Measurements from ENCODE around the gene CAMK2B. TPM values are rescaled to one million over a fixed set of nuclear protein-coding genes. Genes with fewer than 3 reads are reported as not detected.

Gene CAMK2B
- total RNA-seq, 1 donor from 2014 or later, result 8.4 TPM

- H3K27ac Mint-ChIP-seq, result no peak overlapping the region
- TF ChIP-seq CTCF (conservative IDR thresholded peaks at IDR 0.05), result no peak
- H3K4me1 Mint-ChIP-seq (ENCODE audit: unreplicated experiment), result no peaks in the 10 kb centered on the region
- H3K9me3 Mint-ChIP-seq, result no peaks in the 10 kb centered on the region
- H3K27me3 Mint-ChIP-seq, result peaks cover 39% of the 10 kb centered on the region
- no peak for DNase-seq (ENCODE audit: extremely low spot score, unreplicated experiment)
- no peaks in the 10 kb centered on the region for H3K36me3 Mint-ChIP-seq
- H3K4me3 Mint-ChIP-seq, result no peak overlapping the region
Observed at GRCh38 chr7:44368455-44368854, 43.1 kb upstream of the CAMK2B start.

- H3K27me3 Mint-ChIP-seq, result peaks cover 37% of the 10 kb centered on the region
- no peak overlapping the region for H3K4me3 Mint-ChIP-seq
- no peak for TF ChIP-seq CTCF (conservative IDR thresholded peaks at IDR 0.05)
- no peaks in the 10 kb centered on the region for H3K4me1 Mint-ChIP-seq (ENCODE audit: unreplicated experiment)
- H3K9me3 Mint-ChIP-seq, result peaks cover under 1% of the 10 kb centered on the region
- H3K27ac Mint-ChIP-seq, result no peak overlapping the region
- no peak for DNase-seq (ENCODE audit: extremely low spot score, unreplicated experiment)
- no peaks in the 10 kb centered on the region for H3K36me3 Mint-ChIP-seq
Observed at GRCh38 chr7:44367475-44368043, 42.2 kb upstream of the CAMK2B start.

GRCh38 chr7:44366986-44367385 lies 41.6 kb upstream of the CAMK2B start:
- H3K9me3 Mint-ChIP-seq, result peaks cover 5% of the 10 kb centered on the region
- peaks cover 43% of the 10 kb centered on the region for H3K27me3 Mint-ChIP-seq
- no peak for TF ChIP-seq CTCF (conservative IDR thresholded peaks at IDR 0.05)
- DNase-seq (ENCODE audit: extremely low spot score, unreplicated experiment), result no peak
- no peaks in the 10 kb centered on the region for H3K4me1 Mint-ChIP-seq (ENCODE audit: unreplicated experiment)
- no peak overlapping the region for H3K4me3 Mint-ChIP-seq
- H3K36me3 Mint-ChIP-seq, result no peaks in the 10 kb centered on the region
- no peak overlapping the region for H3K27ac Mint-ChIP-seq

- Mint-ChIP-seq H3K4me1 (ENCODE audit: unreplicated experiment) (no peaks in the 10 kb centered on the region), H3K27me3 (peaks cover 54% of the 10 kb centered on the region), H3K4me3 (no peak overlapping the region), H3K9me3 (no peaks in the 10 kb centered on the region), H3K36me3 (no peaks in the 10 kb centered on the region), H3K27ac (no peak overlapping the region)
- DNase-seq (ENCODE audit: extremely low spot score, unreplicated experiment), result no peak
- TF ChIP-seq CTCF (conservative IDR thresholded peaks at IDR 0.05), result no peak
Observed at GRCh38 chr7:44353668-44354067, 28.3 kb upstream of the CAMK2B start.

GRCh38 chr7:44348851-44349781 lies 23.7 kb upstream of the CAMK2B start:
- H3K4me1 Mint-ChIP-seq (ENCODE audit: unreplicated experiment), result no peaks in the 10 kb centered on the region
- TF ChIP-seq CTCF (conservative IDR thresholded peaks at IDR 0.05), result peak; percentile 18
- peaks cover 40% of the 10 kb centered on the region for H3K27me3 Mint-ChIP-seq
- H3K9me3 Mint-ChIP-seq, result no peaks in the 10 kb centered on the region
- H3K36me3 Mint-ChIP-seq, result no peaks in the 10 kb centered on the region
- H3K27ac Mint-ChIP-seq, result no peak overlapping the region
- no peak overlapping the region for H3K4me3 Mint-ChIP-seq
- no peak for DNase-seq (ENCODE audit: extremely low spot score, unreplicated experiment)

Data from type B pancreatic cell (in vitro differentiated cells).